Breast epithelium (tissue), 4 donors: ENCODE measurements around the gene KCNJ9. TPM values are rescaled to one million over a fixed set of nuclear protein-coding genes. Genes with fewer than 3 reads are reported as not detected.

Experiments used
- DNase-seq, 2 donors: peaks; one replicate each; pipeline ENCODE4 v3.0.0-alpha.2; 2019; ENCODE audit warnings: low spot score in 2 of 2
- H3K27ac ChIP-seq, 2 donors: fragments of 200-600 bp; sonication (generic) in 1 of 2; one replicate each; pipeline ENCODE4 v1.5.1; 2016 to 2019; ENCODE audit warnings: mild to moderate bottlenecking in 1 of 2
- H3K27me3 ChIP-seq, 2 donors: fragments of 200-600 bp; sonication (generic) in 1 of 2; one replicate each; pipeline versions ENCODE4 v1.5.1 to v1.6.0; 2017 to 2019; ENCODE audit warnings: control low read depth in 1 of 2, mild to moderate bottlenecking in 1 of 2
- H3K36me3 ChIP-seq: fragments of 200-600 bp; one replicate; pipeline ENCODE4 v1.5.1; 2019
- H3K4me1 ChIP-seq, 2 donors: fragments of 200-600 bp; sonication (generic); one replicate each; pipeline ENCODE4 v1.5.1; 2016 to 2019; ENCODE audit warnings: control low read depth in 1 of 2
- H3K4me3 ChIP-seq, 3 donors: fragments of 200-600 bp; sonication (generic); 1 replicate in 2 of 3; 2 replicates in 1 of 3; pipeline ENCODE4 v1.5.1; 2016 to 2019; ENCODE audit warnings: mild to moderate bottlenecking in 3 of 3, moderate library complexity in 2 of 3
- H3K9me3 ChIP-seq, 2 donors: fragments of 200-600 bp; sonication (generic) in 1 of 2; one replicate each; pipeline ENCODE4 v1.5.1; 2016 to 2019; ENCODE audit warnings: control low read depth in 1 of 2
- CTCF ChIP-seq, 3 donors: fragments of 450-650 bp; IDR thresholded peaks; one replicate each; pipeline ENCODE4 v1.5.1; 2016 to 2017; ENCODE audit warnings: antibody characterized with exemption in 3 of 3, mild to moderate bottlenecking in 3 of 3, moderate library complexity in 3 of 3
- POLR2A ChIP-seq: fragments of 450-650 bp; IDR thresholded peaks from one replicate; pipeline ENCODE4 v1.6.1; 2016; ENCODE audit warnings: antibody characterized with exemption, mild to moderate bottlenecking, moderate library complexity
- POLR2AphosphoS5 ChIP-seq, 3 donors: sonication (generic); formaldehyde crosslinking; IDR thresholded peaks; one replicate each; pipeline ENCODE4 v1.6.1; 2017; ENCODE audit warnings: antibody characterized with exemption in 3 of 3
- intact Hi-C: fragments of 100-400 bp; cut with DNase I; formaldehyde crosslinking; loops from one replicate; pipeline ENCODE4 v1.15.1; 2023; ENCODE audit warnings: low total_unique reads
- total RNA-seq, 3 donors: library from RNA; depleted of rRNA; stranded (reverse); fragments of >200 nt; gene quantifications; one replicate each; pipeline ENCODE4 v1.1.0, GENCODE V29; 2016

KCNJ9 gene
- total RNA-seq, 3 donors from 2014 or later = not detected

DNA sequence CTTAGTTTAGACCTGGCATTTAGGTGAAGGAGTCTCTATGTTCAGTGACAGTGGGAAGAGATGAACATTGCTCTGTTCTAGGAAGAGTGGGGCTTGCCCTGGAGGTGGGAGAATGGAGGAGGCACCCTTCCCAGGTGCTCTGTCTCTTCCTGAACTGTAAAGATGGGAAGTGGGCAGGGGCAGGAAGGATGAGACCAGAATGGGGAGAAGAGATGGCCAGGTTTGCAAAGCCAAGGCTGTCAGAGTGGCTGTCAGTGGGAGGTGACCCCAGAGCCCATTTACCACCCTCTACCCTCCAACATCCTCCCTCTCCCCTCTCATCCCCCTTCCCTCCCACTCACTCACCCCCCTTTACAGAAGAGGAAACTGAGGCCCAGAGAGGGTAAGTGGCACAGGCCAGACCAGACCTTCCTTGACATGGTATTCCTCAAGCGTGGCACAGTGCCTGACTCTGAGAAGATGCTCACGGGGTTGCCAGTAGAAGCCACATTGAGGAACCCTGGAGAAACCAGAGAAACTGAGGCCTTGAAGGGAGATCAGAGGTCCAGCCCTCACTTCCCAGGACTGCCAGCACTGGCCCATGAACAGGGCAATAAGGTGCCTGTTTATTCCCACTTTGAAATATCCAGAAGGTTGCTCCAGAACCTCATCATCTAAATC is 18.5 kb downstream of the KCNJ9 start:
- H3K4me1 ChIP-seq = peaks cover 21 to 27% of the 10 kb centered on the region in 2 donors
- no peaks in the 10 kb centered on the region for H3K9me3 ChIP-seq
- H3K36me3 ChIP-seq = no peaks in the 10 kb centered on the region
- no peaks in the 10 kb centered on the region for H3K27me3 ChIP-seq
- no peak overlapping the region for H3K4me3 ChIP-seq
- H3K27ac ChIP-seq = peak overlapping the region; percentile 90 to 91
- no peak for TF ChIP-seq POLR2A
- TF ChIP-seq CTCF (IDR thresholded peaks at IDR 0.05) = no peak
- TF ChIP-seq POLR2AphosphoS5 (IDR thresholded peaks at IDR 0.05) = no peak
- intact Hi-C loops = no loop called here
- DNase-seq = no peak

DNA sequence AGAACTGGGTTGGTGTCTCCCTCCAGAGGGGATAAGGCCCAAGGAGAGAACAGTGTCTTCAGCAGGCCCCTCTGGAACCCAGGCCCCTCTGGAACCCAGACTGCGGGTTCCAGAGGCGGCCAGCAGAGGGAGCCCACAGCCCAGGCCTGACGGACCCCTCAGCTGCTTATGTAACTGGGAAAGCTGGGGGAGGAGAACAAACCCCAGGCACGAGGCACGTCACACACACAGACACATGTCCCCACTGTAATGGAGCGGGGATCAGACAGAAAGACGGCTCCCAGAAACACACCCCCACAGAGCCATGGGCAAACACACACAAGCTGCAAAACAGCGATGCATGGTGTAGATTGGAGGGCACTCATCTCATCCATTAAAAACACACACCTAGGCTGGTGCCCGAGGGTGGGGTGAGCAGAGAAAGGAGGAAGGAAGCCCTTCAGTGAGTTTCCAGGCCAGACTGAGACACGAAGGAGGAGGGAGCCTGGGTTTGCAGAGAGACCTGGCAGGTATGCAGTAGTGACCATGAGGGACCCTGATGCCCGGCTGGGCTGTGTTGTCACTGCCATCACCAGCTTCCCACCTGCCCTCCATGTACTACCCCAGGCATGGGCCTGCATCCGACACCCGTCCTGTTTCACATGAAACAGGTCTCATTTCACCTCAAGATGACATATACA is 19.8 kb downstream of the KCNJ9 start:
- peak overlapping the region in 1 of 3 donors; percentile 42 for H3K4me3 ChIP-seq
- peaks cover 21 to 27% of the 10 kb centered on the region in 2 donors for H3K4me1 ChIP-seq
- H3K9me3 ChIP-seq = no peaks in the 10 kb centered on the region
- TF ChIP-seq POLR2A (no peak), POLR2AphosphoS5 (IDR thresholded peaks at IDR 0.05) (peak in 2 of 3 donors; percentile 28 to 51), CTCF (IDR thresholded peaks at IDR 0.05) (peak; percentile 64 to 94 (median 82))
- intact Hi-C loops = no loop called here
- H3K27me3 ChIP-seq = no peaks in the 10 kb centered on the region
- DNase-seq = peak; percentile 78 to 85
- H3K27ac ChIP-seq = peak overlapping the region; percentile 59 to 91
- no peaks in the 10 kb centered on the region for H3K36me3 ChIP-seq

DNA sequence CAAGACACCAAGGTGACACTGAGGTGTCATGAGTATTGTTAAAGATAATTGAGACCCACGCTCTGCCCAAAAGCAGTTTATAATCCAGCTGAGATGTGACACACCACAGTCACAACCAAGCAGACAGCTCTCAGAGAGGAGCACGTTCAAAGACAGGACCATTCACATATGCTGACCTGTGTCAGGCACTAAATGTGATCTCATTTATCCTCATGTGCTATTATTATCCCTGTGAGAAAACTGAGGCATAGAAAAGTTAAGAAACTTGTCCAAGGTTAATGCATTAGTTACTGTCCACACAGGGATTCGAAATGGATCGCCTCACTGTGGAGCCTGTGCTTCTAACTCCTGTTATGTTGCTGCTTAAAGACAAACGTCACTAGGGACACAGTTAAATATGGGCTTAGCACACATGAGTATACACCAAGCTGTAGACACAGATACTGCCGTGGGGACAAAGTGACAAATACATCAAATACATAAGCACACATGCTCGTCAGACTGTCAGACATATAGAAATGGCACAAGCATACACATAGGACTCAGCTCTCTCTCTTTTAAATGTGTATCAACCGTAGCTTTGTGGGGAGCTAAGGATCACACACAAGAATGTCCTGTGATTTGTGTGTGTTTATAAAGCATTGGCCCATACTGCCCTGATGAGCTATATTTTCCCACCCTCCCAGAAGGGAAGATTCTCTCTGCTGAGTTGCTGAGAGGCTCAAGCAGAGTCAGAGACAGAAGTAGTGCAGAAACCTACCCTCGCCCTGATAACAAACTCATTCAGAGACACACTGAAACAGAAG is 20.6 kb downstream of the KCNJ9 start:
- Histone ChIP-seq H3K27ac (peak overlapping the region in 1 of 2 donors; percentile 91), H3K27me3 (no peaks in the 10 kb centered on the region), H3K4me3 (no peak overlapping the region), H3K4me1 (peaks cover 17 to 21% of the 10 kb centered on the region in 2 donors), H3K36me3 (no peaks in the 10 kb centered on the region), H3K9me3 (no peaks in the 10 kb centered on the region)
- intact Hi-C loops = no loop called here
- no peak for DNase-seq
- TF ChIP-seq CTCF (IDR thresholded peaks at IDR 0.05) (no peak), POLR2AphosphoS5 (IDR thresholded peaks at IDR 0.05) (no peak), POLR2A (no peak)

DNA sequence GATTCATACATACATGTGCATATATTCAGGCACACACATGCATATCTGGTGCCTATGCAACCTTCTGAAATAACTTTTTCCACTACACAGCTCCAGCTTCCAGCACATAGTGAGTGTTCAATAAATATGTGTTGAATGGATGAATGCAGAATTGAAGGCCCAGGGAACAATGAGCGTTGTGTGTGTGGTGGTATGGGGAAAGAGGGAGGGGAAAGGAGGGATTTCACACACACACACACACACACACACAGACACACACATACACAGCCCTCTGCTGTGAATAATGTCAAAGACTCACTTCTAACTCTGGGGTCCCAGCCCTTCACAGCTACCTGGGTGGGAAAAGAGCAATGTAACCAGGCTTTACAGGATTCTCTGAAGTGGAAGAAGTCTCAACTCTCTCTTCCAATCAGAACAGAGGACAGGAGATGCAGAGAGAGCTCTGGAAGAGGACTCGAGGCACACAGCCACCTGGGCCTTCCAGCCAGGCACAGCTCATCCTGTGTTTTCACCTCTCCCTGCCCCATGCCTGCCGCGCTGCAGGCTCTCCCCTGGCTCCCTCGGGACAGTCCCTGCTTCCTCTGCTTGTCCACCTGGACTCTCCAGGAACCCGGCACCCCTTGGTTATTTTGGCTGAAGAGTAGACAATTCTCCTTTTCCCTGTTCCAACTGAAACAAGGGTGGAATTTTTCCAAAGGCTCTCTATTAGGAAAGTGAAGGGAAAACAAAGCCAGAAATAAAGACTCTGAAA is 22.5 kb downstream of the KCNJ9 start:
- no peaks in the 10 kb centered on the region for H3K9me3 ChIP-seq
- no peaks in the 10 kb centered on the region for H3K36me3 ChIP-seq
- no peaks in the 10 kb centered on the region for H3K27me3 ChIP-seq
- no peak overlapping the region for H3K4me3 ChIP-seq
- H3K27ac ChIP-seq = peak overlapping the region; percentile 30 to 51
- TF ChIP-seq POLR2AphosphoS5 (IDR thresholded peaks at IDR 0.05) (no peak), CTCF (IDR thresholded peaks at IDR 0.05) (no peak), POLR2A (no peak)
- peaks cover 7 to 14% of the 10 kb centered on the region in 2 donors for H3K4me1 ChIP-seq
- no peak for DNase-seq
- intact Hi-C loops = no loop called here
